Measurements from ENCODE around the gene LDLRAD2. TPM values are rescaled to one million over a fixed set of nuclear protein-coding genes. Genes with fewer than 3 reads are reported as not detected.
"Not testable (repeated sequence)": the region's sequence is repeated elsewhere in the genome, so short reads cannot be mapped to it uniquely, and the experiment has no call there.

LDLRAD2 gene
- total RNA-seq, 1 experiment from 2014 or later = not detected

DNA sequence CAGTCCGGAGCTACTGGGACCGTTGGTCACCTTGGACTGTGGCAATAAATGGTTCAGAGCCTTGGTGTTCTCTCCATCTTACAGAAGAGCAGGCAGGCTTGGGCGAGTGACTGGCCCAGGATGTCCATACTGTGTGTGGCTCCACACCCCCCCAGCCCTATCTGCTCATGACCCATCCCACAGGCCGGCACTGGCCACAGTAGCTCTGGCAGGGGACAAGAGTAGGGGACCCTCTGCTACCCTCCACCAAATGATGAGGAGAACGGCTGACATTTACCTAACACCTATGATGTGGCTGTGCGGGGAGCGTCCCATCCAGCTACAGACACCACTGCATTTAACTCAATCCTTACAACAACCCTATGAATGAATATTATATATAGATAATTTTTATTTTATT is 13.3 kb downstream of the LDLRAD2 start:
- DNase-seq (ENCODE audit: low read depth, low spot score) (no peak), ATAC-seq (no peak)
- no TSS peak for BruUV-seq (replicated peaks)
- Histone ChIP-seq H4K20me1 (ENCODE audit: insufficient read depth) (no peaks in the 10 kb centered on the region), H3K4me1 (ENCODE audit: control insufficient read depth in 1 of 2, insufficient read depth in 2 of 2, low read length in 2 of 2) (no peaks in the 10 kb centered on the region), H3K9me2 (ENCODE audit: insufficient read depth) (no peaks in the 10 kb centered on the region), H3K9ac (ENCODE audit: low read length) (no peak overlapping the region), H2AFZ (ENCODE audit: low read depth, low read length, poor library complexity, severe bottlenecking) (no peak overlapping the region), H3K36me3 (ENCODE audit: control insufficient read depth in 1 of 2, insufficient read depth in 2 of 2, low read length in 2 of 2) (no peaks in the 10 kb centered on the region; a peak in 1 of 4 replicates), H3K9me3 (ENCODE audit: control insufficient read depth in 1 of 2, insufficient read depth in 1 of 2, low read depth in 1 of 2, low read length in 2 of 2) (no peaks in the 10 kb centered on the region), H3K4me3 (replicated peaks in 1 of 2; ENCODE audit: low read depth in 1 of 2, low read length in 2 of 2) (no peak overlapping the region), H3K27ac (ENCODE audit: low read depth, low read length) (no peak overlapping the region), H3K4me2 (ENCODE audit: low read length) (no peak overlapping the region), H3K27me3 (ENCODE audit: insufficient read depth, low read length) (no peaks in the 10 kb centered on the region), H3K79me2 (ENCODE audit: insufficient read depth, low read length) (no peaks in the 10 kb centered on the region)
- ChIA-PET CTCF (no interaction called here), POLR2A (no interaction called here), RAD21 (ENCODE audit: low non-redundant PET in 1 of 2, low total read pairs in 2 of 2, uncharacterized antibody in 2 of 2, unreplicated experiment in 2 of 2) (no interaction called here)
- TF ChIP-seq SRF (IDR thresholded peaks at IDR 0.05; ENCODE audit: low read depth) (no peak), RAD21 (IDR thresholded peaks at IDR 0.05; ENCODE audit: low read depth) (no peak), EZH2 (IDR thresholded peaks at IDR 0.05) (no peak), EZH2phosphoT487 (IDR thresholded peaks at IDR 0.05; ENCODE audit: borderline replicate concordance) (no peak), YY1 (IDR thresholded peaks at IDR 0.05; ENCODE audit: extremely low read depth, insufficient replicate concordance, low read depth, low read length) (no peak), SP1 (IDR thresholded peaks at IDR 0.05; ENCODE audit: low read depth) (no peak), TCF7L2 (IDR thresholded peaks at IDR 0.05; ENCODE audit: borderline replicate concordance, extremely low read depth, insufficient read depth, insufficient read length) (no peak), EGR1 (IDR thresholded peaks at IDR 0.05; ENCODE audit: low read depth) (no peak), ZNF274 (IDR thresholded peaks at IDR 0.05; ENCODE audit: low read depth, low read length) (no peak), ELF1 (IDR thresholded peaks at IDR 0.05; ENCODE audit: borderline replicate concordance, low read depth) (no peak), SIN3A (IDR thresholded peaks at IDR 0.05; ENCODE audit: low read depth) (no peak), POLR2A (IDR thresholded peaks at IDR 0.05; ENCODE audit: borderline replicate concordance, extremely low read depth, insufficient read depth, insufficient read length) (no peak), JUND (IDR thresholded peaks at IDR 0.05) (no peak)
- TF ChIP-seq, protein P1, sequence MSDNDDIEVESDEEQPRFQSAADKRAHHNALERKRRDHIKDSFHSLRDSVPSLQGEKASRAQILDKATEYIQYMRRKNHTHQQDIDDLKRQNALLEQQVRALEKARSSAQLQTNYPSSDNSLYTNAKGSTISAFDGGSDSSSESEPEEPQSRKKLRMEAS (IDR thresholded peaks at IDR 0.05) = no peak
- TF ChIP-seq, protein P2, sequence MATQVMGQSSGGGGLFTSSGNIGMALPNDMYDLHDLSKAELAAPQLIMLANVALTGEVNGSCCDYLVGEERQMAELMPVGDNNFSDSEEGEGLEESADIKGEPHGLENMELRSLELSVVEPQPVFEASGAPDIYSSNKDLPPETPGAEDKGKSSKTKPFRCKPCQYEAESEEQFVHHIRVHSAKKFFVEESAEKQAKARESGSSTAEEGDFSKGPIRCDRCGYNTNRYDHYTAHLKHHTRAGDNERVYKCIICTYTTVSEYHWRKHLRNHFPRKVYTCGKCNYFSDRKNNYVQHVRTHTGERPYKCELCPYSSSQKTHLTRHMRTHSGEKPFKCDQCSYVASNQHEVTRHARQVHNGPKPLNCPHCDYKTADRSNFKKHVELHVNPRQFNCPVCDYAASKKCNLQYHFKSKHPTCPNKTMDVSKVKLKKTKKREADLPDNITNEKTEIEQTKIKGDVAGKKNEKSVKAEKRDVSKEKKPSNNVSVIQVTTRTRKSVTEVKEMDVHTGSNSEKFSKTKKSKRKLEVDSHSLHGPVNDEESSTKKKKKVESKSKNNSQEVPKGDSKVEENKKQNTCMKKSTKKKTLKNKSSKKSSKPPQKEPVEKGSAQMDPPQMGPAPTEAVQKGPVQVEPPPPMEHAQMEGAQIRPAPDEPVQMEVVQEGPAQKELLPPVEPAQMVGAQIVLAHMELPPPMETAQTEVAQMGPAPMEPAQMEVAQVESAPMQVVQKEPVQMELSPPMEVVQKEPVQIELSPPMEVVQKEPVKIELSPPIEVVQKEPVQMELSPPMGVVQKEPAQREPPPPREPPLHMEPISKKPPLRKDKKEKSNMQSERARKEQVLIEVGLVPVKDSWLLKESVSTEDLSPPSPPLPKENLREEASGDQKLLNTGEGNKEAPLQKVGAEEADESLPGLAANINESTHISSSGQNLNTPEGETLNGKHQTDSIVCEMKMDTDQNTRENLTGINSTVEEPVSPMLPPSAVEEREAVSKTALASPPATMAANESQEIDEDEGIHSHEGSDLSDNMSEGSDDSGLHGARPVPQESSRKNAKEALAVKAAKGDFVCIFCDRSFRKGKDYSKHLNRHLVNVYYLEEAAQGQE (IDR thresholded peaks at IDR 0.05; ENCODE audit: low read depth) = no peak
- TF ChIP-seq, protein P3, sequence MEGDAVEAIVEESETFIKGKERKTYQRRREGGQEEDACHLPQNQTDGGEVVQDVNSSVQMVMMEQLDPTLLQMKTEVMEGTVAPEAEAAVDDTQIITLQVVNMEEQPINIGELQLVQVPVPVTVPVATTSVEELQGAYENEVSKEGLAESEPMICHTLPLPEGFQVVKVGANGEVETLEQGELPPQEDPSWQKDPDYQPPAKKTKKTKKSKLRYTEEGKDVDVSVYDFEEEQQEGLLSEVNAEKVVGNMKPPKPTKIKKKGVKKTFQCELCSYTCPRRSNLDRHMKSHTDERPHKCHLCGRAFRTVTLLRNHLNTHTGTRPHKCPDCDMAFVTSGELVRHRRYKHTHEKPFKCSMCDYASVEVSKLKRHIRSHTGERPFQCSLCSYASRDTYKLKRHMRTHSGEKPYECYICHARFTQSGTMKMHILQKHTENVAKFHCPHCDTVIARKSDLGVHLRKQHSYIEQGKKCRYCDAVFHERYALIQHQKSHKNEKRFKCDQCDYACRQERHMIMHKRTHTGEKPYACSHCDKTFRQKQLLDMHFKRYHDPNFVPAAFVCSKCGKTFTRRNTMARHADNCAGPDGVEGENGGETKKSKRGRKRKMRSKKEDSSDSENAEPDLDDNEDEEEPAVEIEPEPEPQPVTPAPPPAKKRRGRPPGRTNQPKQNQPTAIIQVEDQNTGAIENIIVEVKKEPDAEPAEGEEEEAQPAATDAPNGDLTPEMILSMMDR (IDR thresholded peaks at IDR 0.05 in 2 of 3, conservative IDR thresholded peaks at IDR 0.05 in 1 of 3; ENCODE audit: borderline replicate concordance in 1 of 3, insufficient read depth in 1 of 3, low read depth in 2 of 3, low read length in 2 of 3) = no peak
- intact Hi-C loops (cut with micrococcal nuclease) = no loop called here

DNA sequence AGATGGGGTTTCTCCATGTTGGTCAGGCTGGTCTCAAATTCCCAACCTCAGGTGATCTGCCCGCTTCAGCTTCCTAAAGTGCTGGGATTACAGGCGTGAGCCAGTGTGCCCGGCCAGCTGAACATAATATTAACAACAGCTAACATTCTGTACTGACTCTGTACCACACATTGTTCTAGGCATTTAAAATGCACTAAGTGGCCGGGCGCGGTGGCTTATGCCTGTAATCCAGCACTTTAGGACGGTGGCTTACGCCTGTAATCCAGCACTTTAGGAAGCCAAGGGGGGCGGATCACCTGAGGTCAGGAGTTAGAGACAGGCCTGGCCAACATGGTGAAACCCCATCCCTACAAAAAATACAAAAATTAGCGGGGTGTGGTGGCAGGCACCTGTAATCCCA is 14.6 kb downstream of the LDLRAD2 start:
- H3K36me3 ChIP-seq (ENCODE audit: control insufficient read depth in 1 of 2, insufficient read depth in 2 of 2, low read length in 2 of 2); H3K27me3 ChIP-seq (ENCODE audit: insufficient read depth, low read length); RAD21 ChIA-PET (ENCODE audit: low non-redundant PET in 1 of 2, low total read pairs in 2 of 2, uncharacterized antibody in 2 of 2, unreplicated experiment in 2 of 2); H3K9me2 ChIP-seq (ENCODE audit: insufficient read depth); H4K20me1 ChIP-seq (ENCODE audit: insufficient read depth); CTCF ChIA-PET; H2AFZ ChIP-seq (ENCODE audit: low read depth, low read length, poor library complexity, severe bottlenecking); H3K79me2 ChIP-seq (ENCODE audit: insufficient read depth, low read length); POLR2A ChIA-PET; ATAC-seq; H3K4me3 ChIP-seq (replicated peaks in 1 of 2; ENCODE audit: low read depth in 1 of 2, low read length in 2 of 2); H3K9ac ChIP-seq (ENCODE audit: low read length); H3K27ac ChIP-seq (ENCODE audit: low read depth, low read length); BruUV-seq (replicated peaks); H3K4me1 ChIP-seq (ENCODE audit: control insufficient read depth in 1 of 2, insufficient read depth in 2 of 2, low read length in 2 of 2); H3K9me3 ChIP-seq (ENCODE audit: control insufficient read depth in 1 of 2, insufficient read depth in 1 of 2, low read depth in 1 of 2, low read length in 2 of 2); H3K4me2 ChIP-seq (ENCODE audit: low read length); DNase-seq (ENCODE audit: low read depth, low spot score); intact Hi-C loops (cut with micrococcal nuclease): not testable (repeated sequence)

Measured in HCT116 (cell line).